Esophagus squamous epithelium (tissue), 4 donors: ENCODE measurements around the gene LTBP1.

Experiments
- POLR2A ChIP-seq, 4 donors: fragments of 450-650 bp; IDR thresholded peaks; one replicate each; pipeline ENCODE4 v1.6.1; 2017; ENCODE audit warnings: antibody characterized with exemption in 4 of 4, mild to moderate bottlenecking in 4 of 4, moderate library complexity in 3 of 4
- TF ChIP-seq, protein P1 (sequence below), 6 experiments: fragments of 450-650 bp in 4 of 6; fragments of 200-600 bp in 2 of 6; sonication (generic) in 2 of 6; IDR thresholded peaks; one replicate each; pipeline ENCODE4 v1.5.1; 2016 to 2019; ENCODE audit warnings: antibody characterized with exemption in 6 of 6, mild to moderate bottlenecking in 4 of 6, moderate library complexity in 4 of 6

DNA sequence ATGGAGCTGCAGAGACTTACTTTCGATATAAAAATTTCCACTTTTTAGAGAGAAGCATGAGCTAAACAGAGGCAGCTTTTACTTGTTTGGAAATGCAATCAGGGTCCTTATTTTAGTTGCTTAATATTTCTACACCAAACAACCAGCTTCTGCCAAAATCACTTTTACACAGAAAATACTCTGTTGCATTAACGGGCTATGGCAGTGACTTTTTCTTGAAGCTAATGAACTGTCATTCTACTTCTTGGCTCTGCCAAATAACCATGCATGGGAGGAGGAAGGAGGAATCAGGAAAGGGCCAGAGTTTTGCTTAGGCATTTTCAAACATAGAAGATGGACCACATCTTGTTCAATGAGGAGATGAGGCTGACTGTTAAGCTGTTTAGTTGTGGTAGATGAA, 23.6 kb upstream of the LTBP1 start:
- TF ChIP-seq, protein P1, sequence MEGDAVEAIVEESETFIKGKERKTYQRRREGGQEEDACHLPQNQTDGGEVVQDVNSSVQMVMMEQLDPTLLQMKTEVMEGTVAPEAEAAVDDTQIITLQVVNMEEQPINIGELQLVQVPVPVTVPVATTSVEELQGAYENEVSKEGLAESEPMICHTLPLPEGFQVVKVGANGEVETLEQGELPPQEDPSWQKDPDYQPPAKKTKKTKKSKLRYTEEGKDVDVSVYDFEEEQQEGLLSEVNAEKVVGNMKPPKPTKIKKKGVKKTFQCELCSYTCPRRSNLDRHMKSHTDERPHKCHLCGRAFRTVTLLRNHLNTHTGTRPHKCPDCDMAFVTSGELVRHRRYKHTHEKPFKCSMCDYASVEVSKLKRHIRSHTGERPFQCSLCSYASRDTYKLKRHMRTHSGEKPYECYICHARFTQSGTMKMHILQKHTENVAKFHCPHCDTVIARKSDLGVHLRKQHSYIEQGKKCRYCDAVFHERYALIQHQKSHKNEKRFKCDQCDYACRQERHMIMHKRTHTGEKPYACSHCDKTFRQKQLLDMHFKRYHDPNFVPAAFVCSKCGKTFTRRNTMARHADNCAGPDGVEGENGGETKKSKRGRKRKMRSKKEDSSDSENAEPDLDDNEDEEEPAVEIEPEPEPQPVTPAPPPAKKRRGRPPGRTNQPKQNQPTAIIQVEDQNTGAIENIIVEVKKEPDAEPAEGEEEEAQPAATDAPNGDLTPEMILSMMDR (IDR thresholded peaks at IDR 0.05), result no peak
- TF ChIP-seq POLR2A (IDR thresholded peaks at IDR 0.05), result no peak
